GM19467 (cell line): Measurements from ENCODE around the gene ARL14.

Experiments used
- ATAC-seq: cut with Tn5 transposase; IDR thresholded peaks from one replicate; pipeline ENCODE4 v1.9.1; 2021; ENCODE audit warnings: mild to moderate bottlenecking, moderate library complexity; ENCODE audit not compliant: unreplicated experiment

Gene ARL14

DNA sequence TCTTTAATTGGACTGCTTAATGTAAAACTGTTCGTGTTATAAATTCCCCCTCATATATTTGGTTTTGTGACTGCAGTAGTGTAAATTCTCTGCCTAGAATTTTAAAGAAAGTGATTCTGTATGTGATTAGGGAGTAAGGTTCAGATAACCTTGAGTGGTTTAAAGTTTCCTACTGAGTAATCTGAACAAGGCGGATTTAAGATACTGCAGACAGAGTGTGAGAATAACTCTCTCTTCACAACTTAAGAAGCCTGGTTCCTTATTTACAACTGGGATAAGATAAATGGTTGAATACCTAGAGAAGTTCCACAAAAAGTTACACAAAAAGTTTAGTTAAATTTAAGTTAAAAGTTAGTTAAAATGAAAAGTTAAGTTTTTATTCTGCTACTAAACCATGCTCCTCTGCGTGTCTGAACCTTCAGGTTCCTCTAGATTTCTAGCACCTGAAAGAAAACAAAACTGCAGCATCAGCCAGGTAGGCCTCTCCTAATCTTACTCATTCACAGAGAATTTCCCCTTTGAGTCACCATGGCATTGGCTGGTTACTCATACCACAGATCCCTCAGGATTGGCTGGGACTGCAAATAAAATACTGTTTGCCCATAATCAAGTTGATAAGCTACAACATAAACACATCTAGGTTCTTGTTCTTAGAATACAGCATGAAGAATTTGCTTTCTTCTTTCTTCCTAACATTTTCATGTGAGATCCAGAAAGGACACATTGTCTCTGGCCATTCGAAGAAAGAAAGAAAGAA is at the start of gene ARL14:
ARL14 (plus strand) TSS at position 614 of the 757 bp plus-strand sequence. CDS start 187 bp downstream, outside the sequence.
- no peak for ATAC-seq

DNA sequence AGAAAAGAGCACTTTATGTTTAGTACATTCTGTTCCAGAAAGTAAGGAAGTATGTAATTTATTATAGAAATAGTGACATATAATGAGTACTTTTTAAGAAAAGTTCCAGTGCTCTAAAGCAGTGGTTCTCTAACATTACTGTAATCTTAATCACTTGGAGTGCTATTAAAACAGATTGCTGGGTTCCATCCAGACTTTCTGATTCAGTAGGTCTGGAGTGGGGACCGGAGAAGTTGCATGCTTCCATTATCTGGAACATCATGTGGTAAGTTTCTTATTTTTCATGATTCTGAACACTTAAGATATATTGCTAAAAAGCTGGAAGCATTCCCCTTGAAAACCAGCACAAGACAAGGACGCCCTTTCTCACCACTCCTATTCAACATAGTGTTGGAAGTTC is 47.5 kb upstream of the ARL14 start:
- no peak for ATAC-seq

DNA sequence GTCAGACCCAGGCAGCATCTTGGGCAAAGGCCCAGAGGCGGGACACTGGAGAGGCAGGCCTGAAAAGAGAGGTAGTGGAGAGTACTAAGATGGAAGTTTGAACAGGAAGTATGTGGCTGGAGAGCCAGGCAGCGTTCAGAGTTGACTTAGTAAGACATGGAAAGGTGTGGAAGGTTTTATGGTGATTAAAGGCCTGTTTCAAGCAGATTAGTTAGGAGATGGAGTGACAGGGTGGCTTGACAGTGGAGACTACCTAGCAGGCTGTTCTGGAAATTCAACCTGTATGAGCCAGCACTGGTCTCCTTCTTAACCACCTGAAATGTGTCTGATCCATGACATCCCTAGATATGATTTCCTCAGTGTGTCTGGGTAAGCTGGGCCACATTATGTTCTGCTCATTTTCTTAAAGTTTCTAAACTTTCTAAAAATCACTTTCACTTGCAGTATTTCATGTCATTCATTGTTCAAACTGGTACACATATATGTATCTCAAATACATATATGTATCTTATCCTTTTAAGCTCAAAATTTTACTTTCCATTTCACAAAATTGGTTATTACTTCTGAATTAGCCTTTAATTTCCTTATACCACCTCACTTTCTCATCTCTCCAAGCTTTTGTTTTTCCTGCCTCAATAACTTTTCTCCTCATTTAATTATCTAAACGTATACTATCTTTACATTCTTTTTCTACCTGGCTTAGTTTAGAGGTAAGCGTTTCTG is 43.4 kb upstream of the ARL14 start:
- no peak for ATAC-seq

GRCh38 chr3:160635213-160635612 is 41.7 kb upstream of the ARL14 start:
- no peak for ATAC-seq

DNA sequence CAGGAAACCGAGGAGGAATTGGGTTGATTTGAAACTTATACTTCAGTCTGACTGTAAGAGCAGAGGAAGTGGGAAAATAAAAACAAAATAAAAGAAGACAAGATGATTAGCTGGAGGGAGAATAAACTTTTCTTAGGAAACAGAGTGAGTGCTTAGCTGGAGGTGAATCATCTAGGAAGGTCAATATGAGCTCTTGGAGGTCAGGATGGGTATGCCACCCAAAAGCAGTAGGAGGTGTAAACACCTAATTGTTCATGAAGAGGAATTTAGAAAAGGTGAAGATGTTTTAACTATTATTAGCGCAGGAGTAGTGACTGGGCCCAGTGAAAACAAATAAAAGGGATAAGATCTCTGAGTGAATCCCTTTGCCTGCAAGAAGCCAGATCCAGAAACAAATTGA is 39.9 kb upstream of the ARL14 start:
- ATAC-seq, result no peak

- ATAC-seq, result no peak
These were observed 38.8 kb upstream of the ARL14 start for GRCh38 chr3:160638184-160638583.

- ATAC-seq, result no peak
These were observed 35.2 kb upstream of the ARL14 start for GRCh38 chr3:160641665-160642309.

DNA sequence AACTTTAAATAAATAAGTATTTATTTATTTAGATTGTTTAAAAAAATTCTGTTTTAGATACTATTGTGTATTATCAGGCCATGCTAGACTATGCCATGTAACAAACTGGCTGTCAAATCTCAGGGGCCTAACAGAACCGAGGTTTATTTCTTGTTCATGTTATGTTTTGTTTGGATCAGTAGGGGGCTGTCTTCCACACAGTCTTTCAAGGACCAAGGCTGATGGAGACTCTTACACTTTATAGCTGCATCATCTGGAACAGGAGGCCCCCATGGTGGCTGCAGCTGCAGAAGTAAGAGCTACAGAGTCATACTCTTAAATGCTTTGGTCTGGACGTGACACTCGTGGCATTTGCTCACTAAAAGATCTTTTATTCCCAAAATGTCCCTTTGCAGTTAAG is 33.0 kb upstream of the ARL14 start:
- ATAC-seq, result peak; percentile 61

DNA sequence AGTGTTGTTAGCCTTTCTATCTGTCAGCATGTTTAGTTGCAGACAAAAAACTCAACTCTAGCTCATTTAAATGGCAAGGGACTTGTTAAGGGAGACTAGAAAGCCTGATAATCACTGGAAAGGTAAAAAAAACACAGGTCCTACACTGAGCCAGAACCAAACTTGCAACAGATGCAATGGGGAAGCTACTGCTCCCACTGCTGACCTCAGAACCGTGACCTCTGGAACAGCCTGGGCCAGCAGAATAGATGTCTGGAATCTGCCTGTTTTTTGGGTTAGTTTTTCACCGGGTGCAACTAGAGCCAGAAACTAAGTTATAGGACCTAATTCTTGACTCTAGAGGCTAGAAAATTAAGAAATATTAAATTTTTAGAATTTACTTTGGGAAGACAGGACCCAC is 32.5 kb upstream of the ARL14 start:
- no peak for ATAC-seq

DNA sequence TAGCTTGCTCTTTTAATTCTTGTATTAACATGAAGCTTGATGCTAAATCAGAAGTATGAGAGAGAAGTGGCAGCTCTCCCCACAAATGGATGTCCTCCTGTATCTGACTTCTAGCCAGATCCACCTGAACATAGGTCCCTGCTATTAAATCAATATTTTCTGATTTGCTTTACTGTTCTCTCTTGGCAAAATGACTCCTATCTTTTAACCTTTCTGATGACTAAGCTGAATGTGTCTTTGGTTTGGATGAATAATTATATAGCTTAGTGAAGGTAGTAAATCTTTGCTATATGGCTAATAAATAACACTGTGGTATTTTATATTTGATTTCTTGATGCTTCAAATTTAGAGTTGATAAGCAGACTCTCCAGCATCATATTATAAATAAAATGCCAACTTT is 28.3 kb upstream of the ARL14 start:
- no peak for ATAC-seq

DNA sequence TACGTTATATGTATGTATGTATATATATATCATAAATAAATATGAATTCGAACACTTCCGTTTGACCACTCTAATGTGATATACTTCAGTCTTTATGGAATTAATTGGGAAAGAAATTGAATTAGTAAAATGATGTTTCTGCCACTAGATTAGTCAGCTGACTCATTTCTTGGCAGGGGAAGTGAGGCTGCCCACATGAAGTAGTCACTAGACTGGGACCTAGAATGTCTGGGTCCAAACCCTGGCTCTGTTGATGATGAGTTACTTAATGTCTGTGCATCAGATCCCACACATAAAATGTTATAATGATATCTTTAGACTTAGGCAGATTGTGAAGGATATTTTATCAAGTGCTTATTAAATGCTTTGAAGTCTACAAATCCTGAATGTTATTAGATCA is 27.4 kb upstream of the ARL14 start:
- ATAC-seq, result no peak

DNA sequence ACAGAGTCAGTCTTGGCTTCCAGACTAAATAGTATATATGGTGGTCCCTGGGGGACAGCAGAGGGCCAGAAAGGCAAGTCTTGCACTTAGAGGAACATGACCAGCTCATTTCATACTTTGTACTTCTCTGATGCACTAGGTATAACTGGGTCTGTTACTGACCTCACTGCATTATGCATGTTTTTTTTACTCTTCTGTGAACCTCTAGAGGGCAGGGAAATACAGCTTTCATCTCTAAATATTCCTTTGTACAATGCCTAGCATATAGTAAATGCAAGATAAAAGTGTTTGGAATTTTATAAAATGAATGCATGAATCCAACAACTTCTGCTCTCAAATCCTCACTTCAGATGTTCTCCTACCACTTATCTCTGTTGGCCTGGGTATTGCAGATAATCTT is 23.4 kb upstream of the ARL14 start:
- no peak for ATAC-seq

GRCh38 chr3:160660902-160661301 is 16.1 kb upstream of the ARL14 start:
- no peak for ATAC-seq

DNA sequence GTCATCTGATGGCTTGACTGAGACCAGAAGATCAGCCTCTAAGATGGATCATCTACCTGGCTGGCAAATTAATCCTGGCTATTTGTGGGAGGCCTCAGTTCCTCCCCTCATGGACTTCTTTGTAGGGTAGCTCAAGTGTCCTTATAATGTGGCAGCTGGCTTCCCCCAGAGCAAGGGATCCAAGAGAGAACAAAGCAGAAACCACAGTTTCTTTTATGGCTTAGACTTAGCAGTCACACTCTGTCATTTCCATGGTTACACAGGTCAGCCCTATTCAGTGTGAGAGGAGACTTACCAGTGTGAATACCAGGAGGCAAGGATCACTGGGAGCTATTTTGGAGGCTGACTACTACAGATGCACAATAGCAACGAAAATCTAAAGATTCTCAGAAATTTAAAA is 15.3 kb upstream of the ARL14 start:
- no peak for ATAC-seq

DNA sequence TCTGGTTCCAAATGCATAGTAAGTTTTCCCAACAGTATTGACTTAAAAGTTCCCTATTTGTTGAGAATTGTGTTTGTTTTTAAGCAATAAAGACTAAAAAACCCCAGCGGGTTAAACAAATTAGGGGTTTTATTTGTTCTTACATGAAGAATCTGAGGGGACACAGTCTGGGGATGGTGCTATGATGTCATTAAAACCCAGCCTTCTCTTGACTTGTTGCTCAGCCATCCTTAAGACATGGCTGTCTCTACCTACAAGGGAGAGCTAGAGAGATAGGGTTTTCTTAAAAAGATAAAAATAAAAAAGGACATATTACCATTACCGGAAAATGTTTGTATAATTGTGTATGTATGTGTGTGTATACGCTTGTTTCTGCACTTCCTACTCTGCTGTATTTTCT is 11.7 kb upstream of the ARL14 start:
- no peak for ATAC-seq

- ATAC-seq, result peak; percentile 78
These were observed 11.0 kb upstream of the ARL14 start for GRCh38 chr3:160665784-160666526.

GRCh38 chr3:160667452-160667851 is 9.5 kb upstream of the ARL14 start:
- ATAC-seq, result no peak

DNA sequence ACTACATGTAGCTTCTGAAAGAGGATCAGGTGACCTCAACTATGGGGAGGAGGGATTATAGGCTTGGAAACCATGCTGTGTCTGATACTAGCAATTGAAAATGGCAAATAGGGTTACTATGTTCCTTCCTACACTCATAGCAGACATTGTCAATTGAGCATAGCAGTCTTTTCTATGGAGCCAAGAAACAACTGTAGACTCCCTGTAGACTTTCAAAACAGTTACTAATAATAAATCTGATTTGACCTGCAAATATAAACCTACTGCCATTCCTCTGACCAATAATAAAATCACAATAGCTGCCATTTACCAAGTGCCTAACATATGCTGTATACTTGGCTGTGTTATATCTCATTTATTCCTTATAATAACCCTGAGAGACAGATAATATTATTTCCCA is 8.5 kb upstream of the ARL14 start:
- no peak for ATAC-seq

DNA sequence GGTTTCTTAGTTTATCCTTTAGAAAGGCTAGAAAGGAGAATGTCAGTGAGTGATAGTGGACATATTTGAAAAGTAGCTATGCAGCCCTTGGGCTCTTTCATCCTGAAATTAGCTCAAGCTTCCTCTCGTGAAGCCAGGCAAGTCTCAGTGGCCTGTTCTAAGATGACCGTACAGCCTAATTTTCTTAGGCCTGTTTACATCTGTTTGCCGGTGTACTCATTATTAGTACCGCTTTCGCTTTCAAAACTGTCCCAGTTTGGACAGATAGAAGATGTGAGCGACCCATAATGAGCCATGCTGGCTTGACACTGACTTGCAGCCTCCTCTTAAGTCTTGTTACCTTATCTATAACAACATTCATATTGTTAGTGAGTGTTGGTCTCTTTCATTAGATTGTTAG is 5.7 kb upstream of the ARL14 start:
- ATAC-seq, result peak; percentile 96

GRCh38 chr3:160671995-160672394 is 5.0 kb upstream of the ARL14 start:
- ATAC-seq, result no peak

DNA sequence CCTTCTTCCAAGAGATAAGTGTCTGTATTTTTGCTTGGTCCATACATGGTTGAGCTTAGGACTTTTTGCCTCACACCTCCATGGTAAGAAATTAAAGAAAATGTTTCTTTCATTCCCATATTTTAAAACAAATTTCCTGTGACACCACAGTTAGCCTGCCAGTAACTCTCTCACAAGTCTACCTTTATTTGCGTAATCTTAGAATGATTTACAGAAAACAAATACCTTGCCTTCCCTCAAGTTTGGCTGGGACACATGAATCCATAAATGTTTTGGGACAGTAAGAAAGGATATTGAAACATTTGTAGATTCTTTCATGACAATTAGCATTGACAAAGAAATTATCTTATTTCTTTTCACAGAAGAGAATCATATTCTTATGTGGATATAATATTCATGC is 3.8 kb upstream of the ARL14 start:
- no peak for ATAC-seq
